Mesenchymal stem cell (in vitro differentiated cells and primary cell): ENCODE results near the gene NEK5.

ENCODE experiments used
- DNase-seq: peaks from one replicate; pipeline ENCODE4 v3.0.0-alpha.2; 2013
- H2AFZ ChIP-seq: one replicate; pipeline ENCODE4 v1.6.1; 2013; ENCODE audit warnings: low read depth, mild to moderate bottlenecking, control low read depth, inconsistent platforms, low read length, moderate library complexity
- H2AK5ac ChIP-seq: 2 replicates; pipeline ENCODE4 v1.6.1; 2013; ENCODE audit warnings: low read length, moderate library complexity, mild to moderate bottlenecking, inconsistent platforms; ENCODE audit not compliant: severe bottlenecking
- H2BK120ac ChIP-seq: one replicate; pipeline ENCODE4 v1.6.1; 2013; ENCODE audit warnings: low read depth, mild to moderate bottlenecking, inconsistent platforms, low read length, moderate library complexity
- H2BK12ac ChIP-seq, 2 experiments: one replicate each; pipeline ENCODE4 v1.6.1; 2013; ENCODE audit warnings: inconsistent platforms in 2 of 2, low read length in 2 of 2, mild to moderate bottlenecking in 2 of 2, moderate library complexity in 2 of 2, control low read depth in 1 of 2
- H2BK15ac ChIP-seq: one replicate; pipeline ENCODE4 v1.6.1; 2013; ENCODE audit warnings: mild to moderate bottlenecking, low read depth, inconsistent platforms; ENCODE audit not compliant: poor library complexity, severe bottlenecking
- H2BK5ac ChIP-seq: 2 replicates; pipeline ENCODE4 v1.6.1; 2013; ENCODE audit warnings: low read depth, mild to moderate bottlenecking, low read length, control low read depth, inconsistent platforms; ENCODE audit not compliant: poor library complexity, severe bottlenecking
- H3K14ac ChIP-seq, 2 experiments: one replicate each; pipeline ENCODE4 v1.6.1; 2013; ENCODE audit warnings: inconsistent platforms in 2 of 2, low read length in 2 of 2, control low read depth in 1 of 2, mild to moderate bottlenecking in 1 of 2, moderate library complexity in 1 of 2
- H3K18ac ChIP-seq, 2 experiments: one replicate each; pipeline ENCODE4 v1.6.1; 2013; ENCODE audit warnings: inconsistent platforms in 2 of 2, low read length in 2 of 2, control low read depth in 1 of 2, low read depth in 1 of 2, mild to moderate bottlenecking in 1 of 2
- H3K23ac ChIP-seq, 2 experiments: one replicate each; pipeline ENCODE4 v1.6.1; 2013; ENCODE audit warnings: inconsistent platforms in 2 of 2, low read length in 2 of 2, mild to moderate bottlenecking in 2 of 2, moderate library complexity in 2 of 2, control low read depth in 1 of 2
- H3K27ac ChIP-seq: 2 replicates; pipeline ENCODE4 v1.5.1; 2013; ENCODE audit warnings: mild to moderate bottlenecking, moderate library complexity, low read length, control low read depth, inconsistent platforms; ENCODE audit not compliant: poor library complexity, severe bottlenecking
- H3K27me3 ChIP-seq, 2 experiments: 2 replicates each; pipeline versions ENCODE4 v1.6.1 to v1.7.0; 2013; ENCODE audit warnings: low read length in 2 of 2, mild to moderate bottlenecking in 2 of 2, moderate library complexity in 2 of 2, control low read depth in 1 of 2, inconsistent platforms in 1 of 2; ENCODE audit not compliant: control insufficient read depth in 1 of 2, insufficient read depth in 1 of 2
- H3K36me3 ChIP-seq, 2 experiments: 2 replicates each; pipeline versions ENCODE4 v1.6.1 to v1.7.0; 2013; ENCODE audit warnings: low read length in 2 of 2, control low read depth in 1 of 2, inconsistent platforms in 1 of 2, low read depth in 1 of 2, mild to moderate bottlenecking in 1 of 2; ENCODE audit not compliant: insufficient read depth in 2 of 2, control insufficient read depth in 1 of 2
- H3K4ac ChIP-seq, 2 experiments: one replicate each; pipeline ENCODE4 v1.6.1; 2013; ENCODE audit warnings: inconsistent platforms in 2 of 2, low read length in 2 of 2, mild to moderate bottlenecking in 2 of 2, moderate library complexity in 2 of 2, control low read depth in 1 of 2, low read depth in 1 of 2
- H3K4me1 ChIP-seq: 2 replicates; pipeline ENCODE4 v1.6.1; 2013; ENCODE audit warnings: low read depth, low read length, control low read depth; ENCODE audit not compliant: control insufficient read depth, insufficient read depth
- H3K4me2 ChIP-seq: 2 replicates; pipeline ENCODE4 v1.6.1; 2013; ENCODE audit warnings: low read length, mild to moderate bottlenecking, inconsistent platforms; ENCODE audit not compliant: poor library complexity, severe bottlenecking
- H3K4me3 ChIP-seq, 2 experiments: 2 replicates each; pipeline versions ENCODE4 v1.5.1 to v1.7.0; 2013; ENCODE audit warnings: low read length in 2 of 2, mild to moderate bottlenecking in 2 of 2, control low read depth in 1 of 2, low read depth in 1 of 2; ENCODE audit not compliant: insufficient read depth in 1 of 2
- H3K79me1 ChIP-seq: replicated peaks from 2 replicates; pipeline ENCODE4 v1.6.1; 2013; ENCODE audit warnings: mild to moderate bottlenecking, control low read depth, low read length, inconsistent platforms; ENCODE audit not compliant: poor library complexity, severe bottlenecking
- H3K9ac ChIP-seq: 2 replicates; pipeline ENCODE4 v1.7.0; 2013; ENCODE audit warnings: mild to moderate bottlenecking, low read length, moderate library complexity
- H3K9me3 ChIP-seq: 2 replicates; pipeline ENCODE4 v1.7.0; 2013; ENCODE audit warnings: mild to moderate bottlenecking, low read length; ENCODE audit not compliant: control insufficient read depth
- H4K8ac ChIP-seq: one replicate; pipeline ENCODE4 v1.6.1; 2013; ENCODE audit warnings: inconsistent platforms, mild to moderate bottlenecking, low read length, moderate library complexity
- H4K91ac ChIP-seq: one replicate; pipeline ENCODE4 v1.6.1; 2013; ENCODE audit warnings: mild to moderate bottlenecking, low read length, inconsistent platforms
- WGBS: methylation state at CpG from one replicate; pipeline ENCODE4 v1.1.7; 2013; ENCODE audit warnings: mixed read lengths; 5-methylcytosine and 5-hydroxymethylcytosine counted together

Gene NEK5

GRCh38 chr13:51997641-51998330 lies 131.1 kb downstream of the NEK5 start:
- no peak overlapping the region for H3K27ac ChIP-seq
- H3K4me1 ChIP-seq, result peaks cover 7% of the 10 kb centered on the region
- H3K36me3 ChIP-seq, result no peaks in the 10 kb centered on the region
- H3K14ac ChIP-seq, result no peak overlapping the region
- no peak overlapping the region for H3K9ac ChIP-seq
- no peak overlapping the region for H3K23ac ChIP-seq
- H2BK15ac ChIP-seq, result no peak overlapping the region
- H2AK5ac ChIP-seq, result no peak overlapping the region
- H2BK12ac ChIP-seq, result no peak overlapping the region
- WGBS, result 53% methylated on average over 7 of the region's 8 CpGs
- peaks cover 38 to 49% of the 10 kb centered on the region in 2 experiments for H3K27me3 ChIP-seq
- H2AFZ ChIP-seq, result no peak overlapping the region
- no peak overlapping the region for H2BK120ac ChIP-seq
- H3K4ac ChIP-seq, result no peak overlapping the region
- peaks cover 12% of the 10 kb centered on the region for H3K79me1 ChIP-seq
- H3K4me2 ChIP-seq, result no peak overlapping the region
- no peak overlapping the region for H3K4me3 ChIP-seq
- H3K18ac ChIP-seq, result no peak overlapping the region
- no peak overlapping the region for H4K91ac ChIP-seq
- no peak overlapping the region for H2BK5ac ChIP-seq
- no peak overlapping the region for H4K8ac ChIP-seq
- no peak for DNase-seq
- H3K9me3 ChIP-seq, result no peaks in the 10 kb centered on the region

GRCh38 chr13:51997186-51997585 lies 131.7 kb downstream of the NEK5 start:
- Histone ChIP-seq H3K18ac (no peak overlapping the region), H3K14ac (no peak overlapping the region), H3K4ac (no peak overlapping the region), H2BK120ac (no peak overlapping the region), H3K4me1 (peaks cover 7% of the 10 kb centered on the region), H2BK5ac (no peak overlapping the region), H2BK15ac (no peak overlapping the region), H2AFZ (no peak overlapping the region), H3K79me1 (peaks cover 12% of the 10 kb centered on the region), H2AK5ac (no peak overlapping the region), H2BK12ac (no peak overlapping the region), H3K4me3 (no peak overlapping the region), H3K36me3 (no peaks in the 10 kb centered on the region), H3K23ac (no peak overlapping the region), H3K27me3 (peaks cover 38 to 49% of the 10 kb centered on the region in 2 experiments), H3K9ac (no peak overlapping the region), H3K27ac (no peak overlapping the region), H3K9me3 (no peaks in the 10 kb centered on the region), H4K91ac (no peak overlapping the region), H4K8ac (no peak overlapping the region), H3K4me2 (no peak overlapping the region)
- WGBS, result no CpG with 5 or more reads among the region's 2 CpGs
- DNase-seq, result no peak

DNA sequence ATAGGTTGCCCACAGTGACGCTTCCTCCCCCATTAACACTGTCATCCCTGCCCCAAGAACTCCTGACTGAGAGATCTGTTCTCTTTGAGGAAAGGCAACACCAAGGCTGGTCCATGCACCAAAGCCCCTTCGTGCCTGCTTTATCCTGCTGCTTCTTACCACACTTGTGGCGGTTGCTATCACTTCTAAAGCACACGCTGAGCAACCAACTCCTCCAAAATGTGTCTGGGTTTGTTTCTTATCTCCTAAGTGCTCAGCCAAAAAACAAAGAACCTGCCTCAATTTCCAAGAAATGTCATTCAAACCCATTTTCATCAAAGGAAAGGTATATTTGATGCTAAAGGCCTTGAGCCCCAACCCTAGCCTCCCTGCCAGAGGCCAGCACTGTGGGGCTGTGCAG lies 132.2 kb downstream of the NEK5 start:
- DNase-seq, result no peak
- Histone ChIP-seq H3K9ac (no peak overlapping the region), H2BK12ac (no peak overlapping the region), H3K4me2 (no peak overlapping the region), H3K9me3 (no peaks in the 10 kb centered on the region), H3K79me1 (peaks cover 12% of the 10 kb centered on the region), H3K36me3 (no peaks in the 10 kb centered on the region), H2AFZ (no peak overlapping the region), H2AK5ac (no peak overlapping the region), H3K4ac (no peak overlapping the region), H4K91ac (no peak overlapping the region), H2BK5ac (no peak overlapping the region), H3K14ac (no peak overlapping the region), H3K27ac (no peak overlapping the region), H3K23ac (no peak overlapping the region), H2BK120ac (no peak overlapping the region), H3K18ac (no peak overlapping the region), H3K4me1 (peaks cover 7% of the 10 kb centered on the region), H4K8ac (no peak overlapping the region), H3K4me3 (no peak overlapping the region), H2BK15ac (no peak overlapping the region), H3K27me3 (peaks cover 38 to 49% of the 10 kb centered on the region in 2 experiments)
- WGBS, result 71% methylated on average over 4 of the region's 4 CpGs

DNA sequence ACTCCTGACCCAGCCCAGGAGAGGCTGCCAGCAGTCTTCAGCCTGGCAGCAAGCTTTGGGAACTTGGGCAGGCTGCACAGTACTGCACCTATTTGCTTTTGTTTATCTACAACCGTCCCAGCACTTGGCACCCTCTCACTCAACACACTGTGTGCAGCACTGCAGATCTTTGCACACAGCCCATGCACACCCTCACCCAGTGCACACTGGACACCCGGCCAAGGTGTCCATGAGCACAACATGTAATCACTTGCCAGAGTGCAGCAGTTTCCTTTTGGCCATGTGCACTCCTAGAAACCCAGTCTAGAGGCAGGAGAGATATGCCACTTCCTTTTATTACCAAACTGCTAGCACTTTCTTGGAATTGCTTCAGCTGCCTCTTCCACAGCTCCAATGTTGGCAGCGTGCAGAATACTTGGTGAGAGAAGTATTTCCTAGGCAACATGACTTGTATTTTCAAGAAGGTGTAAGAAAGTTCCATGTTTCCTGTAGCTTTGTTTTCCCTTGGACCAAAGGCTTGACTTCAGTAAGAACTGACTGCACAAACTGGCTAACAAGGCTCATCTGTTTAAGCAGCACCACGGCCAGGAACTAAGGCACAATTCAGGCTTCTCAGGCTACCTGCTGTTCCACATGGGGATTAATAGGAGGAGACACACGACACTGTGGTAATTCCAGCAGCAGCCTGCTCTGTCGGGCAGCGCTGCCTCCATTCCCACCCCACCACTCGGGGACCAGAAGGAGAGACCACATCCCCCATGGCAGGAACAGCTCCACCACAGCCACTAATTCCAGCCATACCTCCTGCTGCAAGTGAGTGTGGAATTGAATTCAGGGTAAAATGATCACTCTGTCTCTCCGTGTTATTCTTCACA lies 133.0 kb downstream of the NEK5 start:
- no peak for DNase-seq
- Histone ChIP-seq H2AFZ (no peak overlapping the region), H3K79me1 (peaks cover 12% of the 10 kb centered on the region), H3K14ac (peak overlapping the region in 1 of 2 experiments; percentile 14), H2BK120ac (no peak overlapping the region), H2BK15ac (no peak overlapping the region), H3K27ac (no peak overlapping the region), H2BK5ac (no peak overlapping the region), H3K36me3 (no peaks in the 10 kb centered on the region), H2BK12ac (no peak overlapping the region), H3K18ac (no peak overlapping the region), H4K8ac (no peak overlapping the region), H3K9ac (no peak overlapping the region), H3K9me3 (no peaks in the 10 kb centered on the region), H3K23ac (no peak overlapping the region), H3K4ac (no peak overlapping the region), H3K4me1 (peaks cover 7% of the 10 kb centered on the region), H3K27me3 (peaks cover 38 to 49% of the 10 kb centered on the region in 2 experiments), H4K91ac (no peak overlapping the region), H3K4me2 (no peak overlapping the region), H2AK5ac (no peak overlapping the region), H3K4me3 (no peak overlapping the region)
- 52% methylated on average over 9 of the region's 9 CpGs for WGBS
